CD8-positive, alpha-beta memory T cell (primary cell): ENCODE data around the gene TEX54. TPM values are rescaled to one million over a fixed set of nuclear protein-coding genes. Genes with fewer than 3 reads are reported as not detected.

Experiments used
- CTCF ChIA-PET: fragments of 350-600 bp; sonication (Branson Sonifier 250); formaldehyde crosslinking; loops from one replicate; lab custom pipeline; 2021; ENCODE audit warnings: antibody characterized with exemption; lab: Charles Lee
- POLR2A ChIA-PET: fragments of 350-600 bp; sonication (Branson Sonifier 250); formaldehyde crosslinking; loops from one replicate; lab custom pipeline; 2021; ENCODE audit warnings: antibody characterized with exemption; lab: Charles Lee
- DNase-seq, 5 donors: peaks; one replicate each; pipeline versions ENCODE4 v3.0.0 to v3.0.0-alpha.2; 2020 to 2022; ENCODE audit warnings: mixed read lengths in 1 of 5
- H3K27ac ChIP-seq: one replicate; pipeline ENCODE4 v1.7.0; 2013; ENCODE audit warnings: low read depth, mild to moderate bottlenecking, low read length, moderate library complexity
- H3K27me3 ChIP-seq: 2 replicates; pipeline ENCODE4 v1.7.0; 2013; ENCODE audit warnings: low read length, mild to moderate bottlenecking; ENCODE audit not compliant: insufficient read depth, poor library complexity, severe bottlenecking
- H3K36me3 ChIP-seq: 2 replicates; pipeline ENCODE4 v1.7.0; 2013; ENCODE audit warnings: mild to moderate bottlenecking, low read length, moderate library complexity; ENCODE audit not compliant: insufficient read depth
- H3K4me1 ChIP-seq: 2 replicates; pipeline ENCODE4 v1.7.0; 2013; ENCODE audit warnings: mild to moderate bottlenecking, low read length, moderate library complexity; ENCODE audit not compliant: insufficient read depth
- H3K4me3 ChIP-seq: 2 replicates; pipeline ENCODE4 v1.7.0; 2013; ENCODE audit warnings: mild to moderate bottlenecking, low read length
- H3K9me3 ChIP-seq: 2 replicates; pipeline ENCODE4 v1.7.0; 2013; ENCODE audit warnings: mild to moderate bottlenecking, low read length
- H3K27ac Mint-ChIP-seq, 8 donors: one replicate each; pipeline ENCODE4 v1.8.0; 2020 to 2021; ENCODE audit warnings: mixed read lengths in 8 of 8, mild to moderate bottlenecking in 6 of 8, inconsistent platforms in 3 of 8, moderate library complexity in 3 of 8
- H3K27me3 Mint-ChIP-seq, 2 donors: one replicate each; pipeline ENCODE4 v1.8.0; 2020 to 2021; ENCODE audit warnings: mixed read lengths in 2 of 2, mild to moderate bottlenecking in 1 of 2, moderate library complexity in 1 of 2
- H3K36me3 Mint-ChIP-seq, 3 donors: one replicate each; pipeline ENCODE4 v1.8.0; 2020 to 2021; ENCODE audit warnings: mixed read lengths in 3 of 3, inconsistent platforms in 1 of 3, mild to moderate bottlenecking in 1 of 3
- H3K4me1 Mint-ChIP-seq, 3 donors: one replicate each; pipeline ENCODE4 v1.8.0; 2020 to 2021; ENCODE audit warnings: mixed read lengths in 3 of 3, inconsistent platforms in 1 of 3, mild to moderate bottlenecking in 1 of 3
- H3K4me3 Mint-ChIP-seq, 7 donors: one replicate each; pipeline ENCODE4 v1.8.0; 2020 to 2021; ENCODE audit warnings: mixed read lengths in 7 of 7, mild to moderate bottlenecking in 6 of 7, moderate library complexity in 4 of 7, inconsistent platforms in 2 of 7
- H3K9me3 Mint-ChIP-seq, 5 donors: one replicate each; pipeline ENCODE4 v1.8.0; 2020 to 2022; ENCODE audit warnings: mixed read lengths in 5 of 5, mild to moderate bottlenecking in 3 of 5, moderate library complexity in 2 of 5, inconsistent platforms in 1 of 5
- polyA plus RNA-seq: library from polyadenylated mRNA; unstranded; fragments of 300-500 nt; fragmentation: Illumina TruSeq; gene quantifications from one replicate; pipeline ENCODE4 v1.2.3, GENCODE V29; 2021
- total RNA-seq, 2 experiments: library from RNA; stranded (reverse); gene quantifications; one replicate each; pipeline ENCODE4 v1.2.3, GENCODE V29; 2021

Gene TEX54
- total and polyA plus RNA-seq, 3 experiments from 2014 or later: 0.50 to 0.66 TPM; not detected in 1

- Mint-ChIP-seq H3K4me3 (peak overlapping the region; percentile 94 to 99 (median 98)), H3K36me3 (peaks cover 6 to 52% (median 24%) of the 10 kb centered on the region in 3 donors), H3K9me3 (peaks cover 0 to 5% (median 0%) of the 10 kb centered on the region in 5 donors), H3K27ac (peak overlapping the region; percentile 84 to 96 (median 94)), H3K4me1 (peaks cover 46 to 69% (median 55%) of the 10 kb centered on the region in 3 donors), H3K27me3 (peaks cover 0 to 6% of the 10 kb centered on the region in 2 donors)
- no peak for DNase-seq
- Histone ChIP-seq H3K9me3 (no peaks in the 10 kb centered on the region), H3K4me1 (peaks cover 47% of the 10 kb centered on the region), H3K27ac (peak overlapping the region; percentile 94), H3K36me3 (peaks cover 35% of the 10 kb centered on the region), H3K4me3 (peak overlapping the region; percentile 98), H3K27me3 (no peaks in the 10 kb centered on the region)
- ChIA-PET CTCF (interaction anchor here (0.9 to 4.6 kb wide), 11 partner anchors 9 to 263 kb away, joined by 3 to 33 read pairs (median 5); partner anchors contain the start of genes SLC3A2, STX5, TEX54 and TMEM179B), POLR2A (interaction anchor here (0.5 to 8.5 kb wide), 26 partner anchors 10 to 1462 kb away, joined by 3 to 215 read pairs (median 7); partner anchors contain the start of genes C11orf98, CSKMT, HNRNPUL2 and MTA2)
These were observed 22.4 kb upstream of the TEX54 start for GRCh38 chr11:62854825-62855570.

- H3K4me1 ChIP-seq: peaks cover 47% of the 10 kb centered on the region
- peak overlapping the region; percentile 98 for H3K4me3 ChIP-seq
- DNase-seq: no peak
- ChIA-PET CTCF (interaction anchor here (1.0 to 4.6 kb wide), 10 partner anchors 8 to 94 kb away, joined by 3 to 33 read pairs (median 5); partner anchors contain the start of genes SLC3A2, STX5, TMEM179B and WDR74), POLR2A (interaction anchor here (0.5 to 8.5 kb wide), 15 partner anchors 10 to 189 kb away, joined by 3 to 215 read pairs (median 10); partner anchors contain the start of genes C11orf98, CSKMT, HNRNPUL2 and SLC3A2)
- no peaks in the 10 kb centered on the region for H3K27me3 ChIP-seq
- Mint-ChIP-seq H3K27me3 (peaks cover 0 to 6% of the 10 kb centered on the region in 2 donors), H3K4me3 (peak overlapping the region; percentile 94 to 99 (median 98)), H3K36me3 (peaks cover 6 to 52% (median 24%) of the 10 kb centered on the region in 3 donors), H3K9me3 (peaks cover 0 to 5% (median 0%) of the 10 kb centered on the region in 5 donors), H3K27ac (peak overlapping the region; percentile 84 to 96 (median 94)), H3K4me1 (peaks cover 46 to 73% (median 55%) of the 10 kb centered on the region in 3 donors)
- H3K27ac ChIP-seq: peak overlapping the region; percentile 94
- H3K36me3 ChIP-seq: peaks cover 35% of the 10 kb centered on the region
- H3K9me3 ChIP-seq: no peaks in the 10 kb centered on the region
These were observed 21.6 kb upstream of the TEX54 start for GRCh38 chr11:62854013-62854824.

- Histone ChIP-seq H3K27me3 (no peaks in the 10 kb centered on the region), H3K9me3 (no peaks in the 10 kb centered on the region), H3K4me1 (peaks cover 47% of the 10 kb centered on the region), H3K27ac (no peak overlapping the region), H3K4me3 (peak overlapping the region; percentile 98), H3K36me3 (peaks cover 35% of the 10 kb centered on the region)
- CTCF ChIA-PET: interaction anchor here (1.0 to 4.6 kb wide), 7 partner anchors 13 to 93 kb away, joined by 3 to 32 read pairs (median 4); partner anchors contain the start of genes SLC3A2, STX5, TMEM179B and WDR74
- peak overlapping the region; percentile 79 to 96 (median 94) for H3K27ac Mint-ChIP-seq
- H3K4me3 Mint-ChIP-seq: peak overlapping the region; percentile 94 to 99 (median 98)
- peaks cover 6 to 52% (median 24%) of the 10 kb centered on the region in 3 donors for H3K36me3 Mint-ChIP-seq
- peaks cover 46 to 73% (median 55%) of the 10 kb centered on the region in 3 donors for H3K4me1 Mint-ChIP-seq
- H3K27me3 Mint-ChIP-seq: peaks cover 0 to 6% of the 10 kb centered on the region in 2 donors
- peaks cover 0 to 5% (median 0%) of the 10 kb centered on the region in 5 donors for H3K9me3 Mint-ChIP-seq
- POLR2A ChIA-PET: interaction anchor here (0.9 to 8.5 kb wide), 9 partner anchors 9 to 126 kb away, joined by 3 to 215 read pairs (median 33); partner anchors contain the start of genes HNRNPUL2, SLC3A2, STX5 and TEX54
- DNase-seq: peak in 2 of 5 donors; percentile 36 to 49
These were observed 20.8 kb upstream of the TEX54 start for GRCh38 chr11:62853279-62853965.

GRCh38 chr11:62852523-62853188 lies 20.0 kb upstream of the TEX54 start:
- peaks cover 46 to 71% (median 51%) of the 10 kb centered on the region in 3 donors for H3K4me1 Mint-ChIP-seq
- H3K36me3 ChIP-seq: peaks cover 35% of the 10 kb centered on the region

GRCh38 chr11:62851807-62852522 lies 19.3 kb upstream of the TEX54 start:
- Mint-ChIP-seq H3K4me1 (peaks cover 46 to 67% (median 49%) of the 10 kb centered on the region in 3 donors), H3K36me3 (peaks cover 6 to 52% (median 24%) of the 10 kb centered on the region in 3 donors), H3K4me3 (peak overlapping the region in 5 of 7 donors; percentile 2 to 89 (median 19)), H3K27me3 (peaks cover 0 to 6% of the 10 kb centered on the region in 2 donors), H3K27ac (peak overlapping the region; percentile 58 to 92 (median 86)), H3K9me3 (peaks cover 0 to 5% (median 0%) of the 10 kb centered on the region in 5 donors)
- CTCF ChIA-PET: no interaction called here
- Histone ChIP-seq H3K4me3 (no peak overlapping the region), H3K4me1 (peaks cover 47% of the 10 kb centered on the region), H3K36me3 (peaks cover 35% of the 10 kb centered on the region), H3K27me3 (no peaks in the 10 kb centered on the region), H3K9me3 (no peaks in the 10 kb centered on the region), H3K27ac (no peak overlapping the region)
- POLR2A ChIA-PET: interaction anchor here (0.9 to 8.5 kb wide), 4 partner anchors 11 to 299 kb away, joined by 3 to 215 read pairs (median 5); partner anchors contain the start of genes WDR74 and ZBTB3
- no peak for DNase-seq

More at GRCh38 chr11:62852523-62853188, 20.0 kb upstream of the TEX54 start:
- Mint-ChIP-seq H3K36me3 (peaks cover 6 to 52% (median 24%) of the 10 kb centered on the region in 3 donors), H3K27ac (peak overlapping the region; percentile 27 to 96 (median 91)), H3K9me3 (peaks cover 0 to 5% (median 0%) of the 10 kb centered on the region in 5 donors), H3K4me3 (peak overlapping the region in 6 of 7 donors; percentile 94 to 99 (median 98)), H3K27me3 (peaks cover 0 to 6% of the 10 kb centered on the region in 2 donors)
- DNase-seq: no peak
- no peak overlapping the region for H3K27ac ChIP-seq
- ChIA-PET CTCF (no interaction called here), POLR2A (interaction anchor here (1.2 to 8.5 kb wide), 5 partner anchors 12 to 143 kb away, joined by 3 to 215 read pairs (median 5); partner anchors contain the start of genes SLC3A2, WDR74 and ZBTB3)
- H3K9me3 ChIP-seq: no peaks in the 10 kb centered on the region
- H3K4me1 ChIP-seq: peaks cover 47% of the 10 kb centered on the region
- no peaks in the 10 kb centered on the region for H3K27me3 ChIP-seq
- no peak overlapping the region for H3K4me3 ChIP-seq
